Measurements from ENCODE around the gene DCBLD2.

Gene DCBLD2

DNA sequence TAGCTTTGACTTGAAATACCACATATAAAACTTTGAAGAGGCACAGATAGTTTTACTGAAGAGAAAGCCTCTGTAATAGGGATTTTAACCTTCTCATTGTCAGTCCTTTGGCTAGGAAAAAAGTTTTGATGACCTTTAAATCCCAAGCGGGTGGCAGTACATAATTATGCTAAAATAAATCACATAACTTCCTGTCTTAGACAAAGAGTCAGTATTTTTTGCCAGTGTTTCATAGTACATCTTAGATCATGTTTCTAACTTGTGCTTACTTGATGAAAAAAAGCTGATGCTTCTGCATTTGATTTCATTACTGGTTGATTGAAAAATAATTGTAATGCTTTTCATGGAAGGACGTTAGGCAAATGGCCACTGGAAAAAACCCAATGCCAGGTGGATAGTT, 132.5 kb downstream of the DCBLD2 start:
- DNase-seq (ENCODE audit: low spot score): no peak

GRCh38 chr3:98766924-98767323, 134.6 kb downstream of the DCBLD2 start:
- no peak for DNase-seq (ENCODE audit: low spot score)

DNA sequence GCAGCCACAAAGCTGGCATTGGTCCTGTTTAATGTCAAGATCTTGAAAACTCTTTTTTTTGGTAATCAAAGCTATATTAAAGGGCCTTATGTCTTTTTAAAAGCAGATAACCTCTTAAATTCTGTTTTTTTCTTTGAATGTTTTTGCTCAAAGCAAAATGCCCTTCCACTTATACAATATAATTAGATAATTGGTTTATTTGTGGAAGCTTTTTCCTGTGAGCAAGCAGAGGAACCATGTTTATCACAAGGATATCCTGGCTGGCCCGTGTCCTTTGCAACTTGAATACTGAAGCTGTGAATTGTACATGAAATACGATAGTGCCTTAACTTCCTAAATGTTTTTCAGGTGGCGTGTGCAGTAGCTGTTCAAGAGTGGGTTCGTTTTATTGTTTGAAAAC, 135.8 kb downstream of the DCBLD2 start:
- no peak for DNase-seq (ENCODE audit: low spot score)

DNA sequence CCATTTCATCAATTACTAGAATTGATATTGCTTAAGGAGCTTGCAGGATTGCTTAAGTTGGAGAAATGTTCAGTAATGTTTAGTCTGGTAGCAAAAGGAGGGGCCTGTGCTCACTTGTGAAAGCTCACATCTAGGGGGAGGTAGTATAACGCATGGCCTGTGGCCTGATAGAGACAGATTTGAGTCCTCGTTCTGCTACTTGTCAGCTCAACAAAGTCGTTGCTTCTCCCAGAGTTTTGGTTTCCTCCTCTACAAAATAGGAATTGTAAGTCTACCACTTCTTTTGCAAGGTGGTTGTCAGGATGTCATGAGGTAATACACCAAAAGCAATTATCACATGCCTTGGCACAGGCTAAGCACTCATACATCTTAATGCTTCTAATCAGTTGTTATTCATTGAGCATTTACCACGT, 137.0 kb downstream of the DCBLD2 start:
- DNase-seq (ENCODE audit: low spot score): peak; percentile 37

- no peak for DNase-seq (ENCODE audit: low spot score)
Observed at GRCh38 chr3:98763819-98764418, 137.6 kb downstream of the DCBLD2 start.

DNA sequence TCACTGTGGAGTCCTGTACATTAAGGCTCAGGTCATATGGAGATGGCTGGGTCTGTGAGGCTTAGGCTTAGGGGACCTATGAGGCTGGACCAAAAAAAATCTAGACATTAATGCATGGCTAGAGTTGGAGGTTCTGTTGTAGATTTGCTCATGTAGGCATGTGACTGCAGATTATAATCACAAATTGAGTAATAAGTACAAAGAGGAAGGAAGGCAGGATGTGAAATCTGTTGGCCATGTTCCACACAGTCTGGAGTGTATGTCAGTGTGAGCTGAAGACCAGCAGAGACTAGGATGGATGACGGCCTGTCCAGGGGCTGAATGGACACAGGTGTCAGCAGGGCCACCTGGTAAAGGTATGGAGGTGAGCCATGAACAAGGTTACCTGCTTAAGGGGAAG, 138.4 kb downstream of the DCBLD2 start, which contains the start of gene ST3GAL6:
TSS of gene ST3GAL6 (plus strand) at position 265 of the 400 bp plus-strand sequence. CDS start 5,101 bp downstream, outside the sequence.
- DNase-seq (ENCODE audit: low spot score): peak; percentile 62

GRCh38 chr3:98761643-98762229, 139.8 kb downstream of the DCBLD2 start:
- no peak for DNase-seq (ENCODE audit: low spot score)

DNA sequence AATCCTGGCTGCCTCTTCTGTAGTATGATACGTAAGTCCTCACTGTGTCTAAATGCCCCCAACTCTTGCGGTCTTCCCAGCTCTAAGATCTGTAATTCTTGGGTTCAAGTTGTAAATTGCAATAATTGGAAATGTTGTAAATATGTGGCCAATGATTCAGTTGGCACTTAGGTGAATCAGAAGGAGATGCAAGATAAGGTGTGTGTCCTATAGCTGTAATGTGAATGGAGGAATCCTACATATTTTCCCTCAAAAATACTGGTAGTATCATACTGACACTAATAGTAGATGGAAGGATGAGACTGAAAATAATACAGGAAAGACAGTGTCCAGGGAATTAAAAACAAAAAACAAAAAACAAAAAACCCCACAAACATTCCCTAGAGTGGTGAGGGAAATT, 141.9 kb downstream of the DCBLD2 start:
- no peak for DNase-seq (ENCODE audit: low spot score)

- no peak for DNase-seq (ENCODE audit: low spot score)
Observed at GRCh38 chr3:98755601-98756000, 145.9 kb downstream of the DCBLD2 start.

DNA sequence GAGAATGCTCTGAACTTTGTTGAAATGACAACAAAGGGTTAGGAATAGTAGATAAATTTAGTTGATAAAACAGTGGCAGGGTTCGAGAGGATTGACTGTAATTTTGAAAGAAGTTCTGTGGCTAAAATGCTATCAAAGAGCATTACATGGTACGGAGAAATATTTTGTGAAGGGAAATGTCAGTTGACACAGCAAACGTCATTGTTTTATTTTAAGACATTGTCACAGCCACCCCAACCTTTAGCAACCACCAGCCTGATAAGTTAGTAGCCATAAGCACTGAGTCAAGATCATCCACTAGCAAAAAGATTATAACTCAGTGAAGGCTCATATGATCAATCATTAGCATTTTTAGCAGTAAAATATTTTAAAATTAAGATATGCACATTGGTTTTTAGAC, 147.0 kb downstream of the DCBLD2 start:
- no peak for DNase-seq (ENCODE audit: low spot score)

- DNase-seq (ENCODE audit: low spot score): no peak
Observed at GRCh38 chr3:98750276-98750919, 151.1 kb downstream of the DCBLD2 start.

DNA sequence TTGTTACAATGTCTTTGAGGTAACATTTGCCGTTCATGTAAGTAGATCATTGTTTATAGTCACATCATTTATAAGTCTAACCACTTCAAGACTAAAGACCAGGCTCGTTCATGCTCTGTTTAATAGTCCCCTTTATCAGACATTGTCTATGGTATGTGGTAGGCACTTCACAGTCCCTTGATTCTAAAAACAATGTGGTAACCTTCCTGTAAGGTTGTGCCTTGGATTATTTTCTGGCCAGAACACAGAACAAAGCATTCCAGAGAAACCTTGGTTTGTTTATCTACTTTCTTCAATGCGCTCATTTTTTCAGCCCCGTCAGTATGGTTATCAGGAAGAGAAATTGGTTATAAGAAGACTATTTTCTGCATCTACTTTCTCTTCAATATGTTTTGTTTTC, 154.6 kb downstream of the DCBLD2 start:
- no peak for DNase-seq (ENCODE audit: low spot score)

- no peak for DNase-seq (ENCODE audit: low spot score)
Observed at GRCh38 chr3:98746122-98746521, 155.4 kb downstream of the DCBLD2 start.

All from Ammon's horn (tissue), 1 donor.